GM11168 (cell line): Measurements from ENCODE around the gene MTO1.
"Not testable (repeated sequence)": the region's sequence is repeated elsewhere in the genome, so short reads cannot be mapped to it uniquely, and the experiment has no call there.

ENCODE experiments used
- in situ Hi-C: fragments of 300-500 bp; cut with MboI; formaldehyde crosslinking; loops from one replicate; pipeline ENCODE4 v1.12.0; 2022; ENCODE audit warnings: low sequenced_read_pairs; ENCODE audit not compliant: unreplicated experiment

Gene MTO1

GRCh38 chr6:73523434-73524123 lies 62.0 kb downstream of the MTO1 start:
- in situ Hi-C loops: no loop called here

DNA sequence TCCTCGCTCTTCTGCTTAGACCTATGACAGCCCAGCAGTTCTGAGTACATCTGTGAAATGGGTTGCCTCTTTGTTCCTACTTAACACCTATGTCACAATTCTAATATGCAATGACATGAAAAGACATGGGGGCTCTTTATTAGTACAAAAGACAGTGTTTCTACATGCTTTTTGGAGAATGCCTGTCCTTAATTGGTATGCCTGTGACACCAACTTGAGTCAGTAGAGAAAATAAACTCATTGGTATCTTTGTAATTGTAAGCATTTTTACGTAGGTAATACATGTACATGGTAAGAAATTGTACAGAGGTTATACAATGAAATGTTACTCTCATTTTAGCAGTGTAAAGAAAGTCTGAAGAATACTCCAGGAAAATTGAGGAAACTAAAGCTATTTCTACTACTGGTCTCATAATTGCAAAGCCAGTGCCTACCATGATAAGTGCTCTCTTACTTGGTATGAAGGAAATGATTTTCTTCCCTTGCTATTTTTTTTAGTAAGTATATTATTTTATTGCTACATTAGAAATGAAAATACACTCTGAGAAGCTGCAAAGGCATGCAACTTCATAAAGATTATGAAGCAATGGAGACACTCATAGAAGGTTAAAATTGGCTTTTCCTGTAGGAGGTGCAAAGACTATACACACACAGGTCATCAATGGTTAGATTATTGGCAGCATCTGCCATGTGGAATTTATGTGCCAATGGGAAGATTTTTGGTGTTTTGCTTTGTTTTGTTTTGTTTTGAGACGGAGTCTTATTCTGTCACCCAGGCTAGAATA lies 64.2 kb downstream of the MTO1 start:
- in situ Hi-C loops: no loop called here

GRCh38 chr6:73528897-73529296 lies 67.4 kb downstream of the MTO1 start:
- in situ Hi-C loops: no loop called here

DNA sequence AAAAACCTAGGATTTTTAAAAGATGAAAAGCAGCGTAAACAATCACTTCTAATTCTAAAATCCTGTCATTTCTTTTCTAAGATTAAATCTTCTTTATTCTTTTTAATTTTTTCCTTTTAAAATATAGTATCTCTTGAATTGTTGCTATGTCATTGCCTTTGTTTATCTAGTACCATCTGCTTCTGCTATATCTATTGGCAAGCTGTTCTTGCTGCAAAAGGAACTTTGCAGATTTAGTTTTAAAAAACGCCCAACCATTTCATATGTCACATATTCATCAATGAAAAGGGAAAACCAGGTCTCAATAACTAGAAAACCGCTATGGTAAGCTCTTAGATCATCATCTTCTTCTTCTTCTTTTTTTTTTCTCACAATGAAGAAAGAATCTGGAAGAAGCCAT lies 70.8 kb downstream of the MTO1 start:
- in situ Hi-C loops: no loop called here

DNA sequence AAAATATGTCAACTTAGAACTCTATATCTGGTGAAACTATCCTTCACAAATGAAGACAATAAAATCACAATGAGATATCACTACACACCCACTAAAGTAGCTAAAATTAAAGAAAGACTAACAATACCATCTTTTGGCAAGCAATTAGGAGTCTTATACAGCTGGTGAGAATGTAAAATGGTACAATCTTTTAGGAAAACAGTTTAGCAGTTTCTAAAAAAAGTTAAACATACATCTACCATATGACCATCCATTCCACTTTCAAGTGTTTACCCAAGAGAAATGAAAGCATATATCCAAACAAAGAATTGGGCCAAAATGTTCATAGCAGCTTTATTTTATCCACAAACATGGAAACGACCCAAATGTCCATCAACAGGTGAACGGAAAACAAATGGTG lies 73.1 kb downstream of the MTO1 start:
- in situ Hi-C loops: no loop called here

GRCh38 chr6:73537677-73538076 lies 76.1 kb downstream of the MTO1 start:
- in situ Hi-C loops: no loop called here

GRCh38 chr6:73538116-73538779 lies 76.7 kb downstream of the MTO1 start:
- in situ Hi-C loops: no loop called here

GRCh38 chr6:73542481-73542880 lies 80.9 kb downstream of the MTO1 start:
- in situ Hi-C loops: not testable (repeated sequence)

DNA sequence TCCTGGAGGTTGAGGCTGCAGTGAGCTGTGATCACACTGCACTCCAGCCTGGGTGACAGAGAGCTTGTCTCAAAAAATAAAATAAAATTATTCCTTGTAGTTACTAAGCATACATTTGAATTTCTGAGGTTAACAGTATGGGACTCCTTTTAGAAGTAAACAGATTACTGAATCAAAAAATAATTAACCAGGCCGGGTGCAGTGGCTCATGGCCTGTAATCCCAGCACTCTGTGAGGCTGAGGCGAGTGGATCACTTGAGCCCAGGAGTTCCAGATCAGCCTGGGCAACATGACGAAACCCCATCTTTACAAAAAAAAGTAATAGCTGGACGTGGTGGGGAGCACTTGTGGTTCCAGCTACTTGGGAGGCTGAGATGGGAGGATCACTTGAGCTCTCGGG lies 81.4 kb downstream of the MTO1 start:
- in situ Hi-C loops: no loop called here

GRCh38 chr6:73547036-73547435 lies 85.5 kb downstream of the MTO1 start:
- in situ Hi-C loops: no loop called here

DNA sequence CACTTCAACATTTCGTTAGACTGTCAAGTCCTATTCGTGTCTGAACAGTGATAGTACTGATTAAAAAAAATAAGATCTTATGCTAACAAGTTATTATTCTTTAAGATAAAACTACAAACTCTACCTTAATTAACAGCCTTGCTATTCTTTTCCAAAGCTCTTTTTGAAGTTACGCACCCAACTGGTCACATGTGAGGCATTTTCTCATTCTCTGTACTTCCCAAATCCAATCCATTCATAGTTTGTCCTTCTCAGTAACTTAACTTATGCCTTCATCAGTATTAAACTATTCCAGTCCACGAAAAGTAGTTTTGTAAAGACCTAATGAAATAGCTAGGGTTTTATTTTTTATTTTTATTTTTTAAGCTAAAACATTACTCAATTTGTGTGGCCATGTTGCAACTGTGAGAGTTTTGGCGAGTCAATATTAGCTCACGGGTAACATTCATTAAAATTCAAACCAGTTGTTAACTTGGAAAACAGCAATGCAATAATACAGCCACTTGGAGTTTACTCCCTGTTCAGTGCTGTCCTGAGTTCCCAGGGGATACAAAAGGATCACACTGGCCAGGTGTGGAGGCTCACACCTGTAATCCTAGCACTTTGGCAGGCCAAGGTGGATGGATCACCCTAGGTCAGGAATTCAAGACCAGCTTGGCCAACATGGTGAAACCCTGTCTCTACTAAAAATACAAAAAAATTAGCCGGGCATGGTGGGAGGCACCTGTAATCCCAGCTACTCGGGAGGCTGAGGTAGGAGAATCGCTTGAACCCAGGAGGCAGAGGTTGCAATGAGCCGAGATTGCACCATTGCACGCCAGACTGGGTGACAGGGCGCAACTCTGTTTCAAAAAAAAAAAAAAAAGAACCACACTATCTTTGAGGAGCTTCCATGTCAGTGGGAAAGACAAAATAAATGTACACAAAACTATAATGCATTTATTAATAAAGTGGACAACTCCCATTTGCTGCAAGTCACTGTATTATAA lies 87.2 kb downstream of the MTO1 start:
- in situ Hi-C loops: no loop called here

DNA sequence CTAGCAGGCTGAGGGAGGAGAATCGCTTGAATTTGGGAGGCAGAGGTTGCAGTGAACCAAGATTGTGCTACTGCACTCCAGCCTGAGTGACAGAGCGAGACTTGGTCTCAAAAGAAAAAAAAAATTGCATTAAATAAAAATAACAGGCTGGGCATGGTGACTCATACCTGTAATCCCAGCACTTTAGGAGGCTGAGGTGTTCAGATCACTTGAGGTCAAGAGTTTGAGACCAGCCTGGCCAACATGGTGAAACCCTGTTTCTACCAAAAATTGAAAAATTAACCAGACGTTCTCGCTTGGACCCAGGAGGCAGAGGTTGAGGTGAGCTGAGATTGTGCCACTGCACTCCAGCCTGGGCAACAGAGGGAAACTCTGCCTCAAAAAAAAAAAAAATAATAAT lies 89.6 kb downstream of the MTO1 start:
- in situ Hi-C loops: not testable (repeated sequence)

- in situ Hi-C loops: not testable (repeated sequence)
Observed at GRCh38 chr6:73555380-73555949, 93.9 kb downstream of the MTO1 start.

DNA sequence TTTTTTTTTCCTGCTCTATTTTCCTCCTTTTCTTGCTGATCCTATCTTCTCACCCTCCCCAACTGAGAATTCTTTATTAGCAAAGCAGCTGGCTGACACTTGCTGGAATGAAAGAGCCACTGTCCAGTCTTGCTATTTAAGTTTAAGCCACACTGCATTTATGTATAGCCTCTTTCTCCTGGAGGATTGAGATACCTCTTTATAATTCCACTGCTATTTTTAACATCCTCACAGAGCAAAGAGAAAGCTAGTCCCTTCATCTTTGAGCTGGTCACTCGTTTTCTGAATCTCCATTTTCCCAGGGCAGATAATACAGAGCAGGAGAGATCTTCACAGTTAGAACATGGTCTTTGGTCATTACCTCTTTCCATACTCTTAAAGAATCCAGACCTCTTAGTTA lies 95.3 kb downstream of the MTO1 start:
- in situ Hi-C loops: no loop called here
